ENCODE results near the gene ZNF558.

The ZNF558 gene

DNA sequence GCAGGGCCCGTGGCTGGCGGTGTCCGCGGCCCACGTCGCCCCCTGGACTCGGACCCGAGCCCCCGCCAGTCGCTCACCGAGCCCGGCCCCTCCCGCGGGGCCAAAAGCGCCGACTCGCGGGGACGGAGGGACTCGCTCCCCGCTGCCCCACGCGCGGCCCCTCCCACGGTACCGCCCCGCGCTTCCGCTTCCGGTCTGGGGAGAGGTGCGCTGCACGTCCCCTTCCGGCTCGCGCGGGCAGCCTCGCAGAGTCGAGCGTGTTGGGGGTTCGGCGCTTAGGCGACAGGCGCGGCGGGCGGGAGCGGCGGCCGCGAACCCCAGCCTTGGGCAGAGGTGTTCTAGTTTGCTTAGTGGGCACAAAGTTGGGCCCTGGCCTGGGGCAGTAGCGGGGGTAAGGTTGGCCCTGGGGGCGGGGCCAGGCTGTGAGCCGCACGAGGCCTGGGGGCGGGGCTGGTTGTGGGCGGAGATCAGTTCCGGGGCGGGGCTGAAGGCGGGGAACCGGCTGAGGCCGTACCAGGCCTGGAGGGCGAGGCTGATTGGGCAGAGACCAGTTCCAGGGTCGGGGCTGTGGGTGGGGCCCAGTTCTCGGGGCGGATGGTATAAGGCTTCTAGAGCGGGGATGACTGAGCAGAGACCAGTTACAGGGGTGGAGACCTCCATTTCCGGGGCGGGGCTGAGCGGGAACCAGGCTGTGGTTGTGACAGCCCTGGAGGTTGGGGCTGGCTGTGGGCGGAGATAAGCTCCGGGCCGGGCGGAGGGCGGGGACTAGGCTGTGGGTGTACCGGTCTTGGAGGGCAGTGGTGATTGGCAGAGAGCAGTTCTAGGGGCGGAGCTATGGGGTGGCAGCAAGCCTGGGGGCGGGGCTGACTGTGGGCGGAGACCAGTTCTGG is at the start of gene ZNF558, which contains the start of gene MBD3L1:
Gene ZNF558, minus strand, starts transcription at position 173 of the 890 bp plus-strand sequence. CDS start 9,645 bp downstream, outside the sequence.
Gene MBD3L1, plus strand, starts transcription at position 246 of the 890 bp plus-strand sequence. CDS start 10,302 bp downstream, outside the sequence.
- no peaks in the 10 kb centered on the region for H4K20me1 ChIP-seq
- H3K9me3 ChIP-seq: no peaks in the 10 kb centered on the region
- H3K9ac ChIP-seq: peak within 1 kb of the TSS; percentile 85
- H3K27me3 ChIP-seq: no peaks in the 10 kb centered on the region
- peak within 1 kb of the TSS; percentile 92 for H3K27ac ChIP-seq
- peaks cover 14% of the 10 kb centered on the region; the same call in 1 of the 2 replicates for H3K36me3 ChIP-seq
- H3K4me1 ChIP-seq: peaks cover 9% of the 10 kb centered on the region
- H3K4me3 ChIP-seq: peak within 1 kb of the TSS; percentile 79
- TF ChIP-seq Cebpa-rat (IDR thresholded peaks at IDR 0.05): no peak
- H3K4me2 ChIP-seq: peak within 1 kb of the TSS; percentile 81

GRCh38 chr19:8881512-8881911 is 49.4 kb upstream of the ZNF558 start:
- H3K4me1 ChIP-seq: peaks cover 6% of the 10 kb centered on the region; the same call in 1 of the 2 replicates
- H3K4me2 ChIP-seq: no peak overlapping the region
- no peak overlapping the region for H3K4me3 ChIP-seq
- H3K36me3 ChIP-seq: no peaks in the 10 kb centered on the region
- H3K27me3 ChIP-seq: no peaks in the 10 kb centered on the region
- TF ChIP-seq Cebpa-rat (IDR thresholded peaks at IDR 0.05): no peak
- H3K27ac ChIP-seq: no peak overlapping the region
- H4K20me1 ChIP-seq: no peaks in the 10 kb centered on the region
- no peak overlapping the region for H3K9ac ChIP-seq
- H3K9me3 ChIP-seq: peaks cover 22% of the 10 kb centered on the region

- no peaks in the 10 kb centered on the region for H4K20me1 ChIP-seq
- peaks cover 6% of the 10 kb centered on the region; the same call in 1 of the 2 replicates for H3K4me1 ChIP-seq
- H3K4me3 ChIP-seq: no peak overlapping the region
- no peaks in the 10 kb centered on the region for H3K27me3 ChIP-seq
- H3K4me2 ChIP-seq: no peak overlapping the region
- peaks cover 25% of the 10 kb centered on the region for H3K9me3 ChIP-seq
- H3K9ac ChIP-seq: no peak overlapping the region
- no peak overlapping the region for H3K27ac ChIP-seq
- no peaks in the 10 kb centered on the region for H3K36me3 ChIP-seq
- no peak for TF ChIP-seq Cebpa-rat (IDR thresholded peaks at IDR 0.05)
Observed at GRCh38 chr19:8880868-8881488, 48.9 kb upstream of the ZNF558 start.

DNA sequence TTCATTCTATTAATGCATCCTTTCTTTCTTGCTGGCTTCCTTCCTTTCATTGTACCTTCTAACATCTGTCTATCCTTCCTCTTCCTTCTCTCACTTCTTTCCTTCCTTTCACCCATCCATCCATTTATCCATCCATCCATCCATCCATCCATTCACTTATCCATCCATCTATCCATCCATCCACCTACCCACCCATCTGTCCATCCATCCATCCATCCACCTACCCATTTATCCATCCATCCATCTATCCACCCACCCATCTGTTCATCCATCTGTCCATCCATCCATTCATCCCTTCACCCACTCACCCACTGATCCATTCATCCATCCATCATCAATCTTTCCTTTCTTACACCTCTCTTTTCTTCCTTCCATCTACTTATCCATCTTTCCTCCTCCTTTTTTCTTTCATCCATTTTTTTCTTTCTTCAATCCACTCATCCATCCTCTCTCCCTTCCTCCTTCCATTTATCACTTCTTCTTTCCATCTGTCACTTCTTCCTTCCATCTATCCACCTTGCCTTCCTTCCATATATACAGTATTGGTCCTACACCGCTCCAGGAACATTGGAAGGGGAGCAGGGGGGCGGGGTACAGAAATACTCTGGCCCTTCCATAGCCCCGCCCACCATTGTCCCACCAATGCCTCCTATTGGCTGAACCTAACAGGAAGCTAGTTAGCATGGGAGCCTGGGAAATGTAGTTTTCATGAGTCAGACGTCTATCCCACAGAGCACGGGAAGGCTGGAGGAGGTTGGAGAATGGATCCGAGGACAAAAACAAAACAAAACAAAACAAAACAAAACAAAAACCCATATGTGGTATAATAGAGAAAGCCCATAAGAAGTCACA is 46.0 kb upstream of the ZNF558 start:
- Histone ChIP-seq H3K4me3 (no peak overlapping the region), H3K36me3 (no peaks in the 10 kb centered on the region), H3K4me2 (no peak overlapping the region), H3K4me1 (peaks cover 10% of the 10 kb centered on the region), H3K9me3 (peaks cover 25% of the 10 kb centered on the region), H3K27ac (no peak overlapping the region), H4K20me1 (no peaks in the 10 kb centered on the region), H3K27me3 (no peaks in the 10 kb centered on the region), H3K9ac (no peak overlapping the region)
- no peak for TF ChIP-seq Cebpa-rat (IDR thresholded peaks at IDR 0.05)

GRCh38 chr19:8866344-8866743 is 34.2 kb upstream of the ZNF558 start:
- Histone ChIP-seq H3K9ac (no peak overlapping the region), H3K36me3 (no peaks in the 10 kb centered on the region), H3K4me2 (no peak overlapping the region), H3K9me3 (no peaks in the 10 kb centered on the region), H3K27me3 (no peaks in the 10 kb centered on the region), H3K4me1 (no peaks in the 10 kb centered on the region), H3K27ac (no peak overlapping the region), H3K4me3 (no peak overlapping the region), H4K20me1 (no peaks in the 10 kb centered on the region)
- no peak for TF ChIP-seq Cebpa-rat (IDR thresholded peaks at IDR 0.05)

GRCh38 chr19:8858260-8858659 is 26.2 kb upstream of the ZNF558 start:
- no peaks in the 10 kb centered on the region for H3K4me1 ChIP-seq
- H3K9ac ChIP-seq: no peak overlapping the region
- no peak for TF ChIP-seq Cebpa-rat (IDR thresholded peaks at IDR 0.05)
- no peaks in the 10 kb centered on the region for H4K20me1 ChIP-seq
- no peaks in the 10 kb centered on the region for H3K27me3 ChIP-seq
- H3K9me3 ChIP-seq: no peaks in the 10 kb centered on the region
- no peak overlapping the region for H3K4me3 ChIP-seq
- H3K4me2 ChIP-seq: no peak overlapping the region
- H3K36me3 ChIP-seq: no peaks in the 10 kb centered on the region
- no peak overlapping the region for H3K27ac ChIP-seq

- Histone ChIP-seq H3K4me1 (peaks cover 5% of the 10 kb centered on the region; the same call in 1 of the 2 replicates), H3K36me3 (no peaks in the 10 kb centered on the region), H4K20me1 (no peaks in the 10 kb centered on the region), H3K27ac (no peak overlapping the region), H3K9me3 (peaks cover 25% of the 10 kb centered on the region), H3K9ac (no peak overlapping the region), H3K4me3 (no peak overlapping the region), H3K4me2 (no peak overlapping the region), H3K27me3 (no peaks in the 10 kb centered on the region)
- no peak for TF ChIP-seq Cebpa-rat (IDR thresholded peaks at IDR 0.05)
Observed at GRCh38 chr19:8850488-8850887, 18.4 kb upstream of the ZNF558 start.

- H3K27ac ChIP-seq: no peak overlapping the region
- H3K4me2 ChIP-seq: no peak overlapping the region
- no peak for TF ChIP-seq Cebpa-rat (IDR thresholded peaks at IDR 0.05)
- H3K4me1 ChIP-seq: peaks cover 5% of the 10 kb centered on the region; the same call in 1 of the 2 replicates
- no peak overlapping the region for H3K9ac ChIP-seq
- H3K36me3 ChIP-seq: no peaks in the 10 kb centered on the region
- H3K27me3 ChIP-seq: no peaks in the 10 kb centered on the region
- peaks cover 25% of the 10 kb centered on the region for H3K9me3 ChIP-seq
- H3K4me3 ChIP-seq: no peak overlapping the region
- H4K20me1 ChIP-seq: no peaks in the 10 kb centered on the region
Observed at GRCh38 chr19:8849232-8849631, 17.1 kb upstream of the ZNF558 start.

DNA sequence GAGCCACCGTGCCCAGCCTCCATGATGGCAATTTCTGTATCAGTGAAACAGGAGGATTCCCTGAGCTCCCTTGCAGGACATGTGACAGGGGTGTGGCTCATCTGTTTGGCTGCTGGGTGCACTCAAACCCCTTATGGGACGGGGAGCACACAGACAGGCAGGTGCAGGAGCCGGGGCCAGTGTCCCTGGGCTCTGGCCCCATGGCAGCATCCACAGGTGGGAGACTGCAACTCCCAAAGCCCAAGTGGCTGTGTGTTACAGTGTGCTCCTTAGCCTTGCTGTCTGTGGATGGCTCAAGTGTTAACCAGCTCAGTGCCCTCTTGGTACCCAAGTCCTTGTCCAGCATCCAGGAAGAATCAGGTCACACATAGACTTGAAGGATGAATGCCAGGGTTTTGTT is 14.7 kb upstream of the ZNF558 start:
- no peak for TF ChIP-seq Cebpa-rat (IDR thresholded peaks at IDR 0.05)
- Histone ChIP-seq H4K20me1 (no peaks in the 10 kb centered on the region), H3K9ac (no peak overlapping the region), H3K4me2 (no peak overlapping the region), H3K27me3 (no peaks in the 10 kb centered on the region), H3K9me3 (peaks cover 25% of the 10 kb centered on the region), H3K4me3 (no peak overlapping the region), H3K36me3 (no peaks in the 10 kb centered on the region), H3K4me1 (peaks cover 5% of the 10 kb centered on the region; the same call in 1 of the 2 replicates), H3K27ac (no peak overlapping the region)
